Natural killer cell (primary cell): ENCODE results near the gene CRYBG1. TPM values are rescaled to one million over a fixed set of nuclear protein-coding genes. Genes with fewer than 3 reads are reported as not detected.

ENCODE experiments used
- ATAC-seq, 3 donors: fragments of 150-1000 bp in 2 of 3; fragments of 200-7000 bp in 1 of 3; cut with Tn5 transposase; 1 replicate in 1 of 3; 2 replicates in 2 of 3; pipeline ENCODE4 v1.10.0; 2021; ENCODE audit warnings: mild to moderate bottlenecking in 2 of 3, moderate library complexity in 2 of 3
- DNase-seq, 2 donors: peaks; one replicate each; pipeline versions ENCODE4 v3.0.0 to v3.0.0-alpha.2; 2013 to 2021; ENCODE audit warnings: mixed read lengths in 1 of 2
- H3K27ac ChIP-seq: one replicate; pipeline ENCODE4 v1.5.1; 2013; ENCODE audit warnings: mild to moderate bottlenecking, low read length
- H3K27me3 ChIP-seq: one replicate; pipeline ENCODE4 v1.6.1; 2013; ENCODE audit warnings: low read length; ENCODE audit not compliant: control insufficient read depth, insufficient read depth
- H3K36me3 ChIP-seq: one replicate; pipeline ENCODE4 v1.6.1; 2013; ENCODE audit warnings: low read length; ENCODE audit not compliant: control insufficient read depth, insufficient read depth
- H3K4me1 ChIP-seq: one replicate; pipeline ENCODE4 v1.6.1; 2013; ENCODE audit warnings: low read length; ENCODE audit not compliant: control insufficient read depth, insufficient read depth
- H3K4me3 ChIP-seq: one replicate; pipeline ENCODE4 v1.5.1; 2013; ENCODE audit warnings: low read length
- H3K9me3 ChIP-seq: one replicate; pipeline ENCODE4 v1.6.1; 2013; ENCODE audit warnings: low read length; ENCODE audit not compliant: control insufficient read depth, insufficient read depth
- H3K27ac Mint-ChIP-seq, 2 donors: one replicate each; pipeline ENCODE4 v1.8.0; 2022; ENCODE audit warnings: mild to moderate bottlenecking in 2 of 2, mixed read lengths in 2 of 2, moderate library complexity in 1 of 2
- H3K27me3 Mint-ChIP-seq, 2 donors: one replicate each; pipeline ENCODE4 v1.8.0; 2022; ENCODE audit warnings: low read depth in 2 of 2, mixed read lengths in 2 of 2
- H3K36me3 Mint-ChIP-seq: one replicate; pipeline ENCODE4 v1.8.0; 2022; ENCODE audit warnings: mixed read lengths
- H3K4me1 Mint-ChIP-seq, 2 donors: one replicate each; pipeline ENCODE4 v1.8.0; 2022; ENCODE audit warnings: mixed read lengths in 2 of 2
- H3K4me3 Mint-ChIP-seq: one replicate; pipeline ENCODE4 v1.8.0; 2022; ENCODE audit warnings: mild to moderate bottlenecking, moderate library complexity, mixed read lengths
- H3K9me3 Mint-ChIP-seq, 2 donors: one replicate each; pipeline ENCODE4 v1.8.0; 2022; ENCODE audit warnings: mixed read lengths in 2 of 2
- WGBS: methylation state at CpG from one replicate; pipeline ENCODE4 v1.1.7; 2013; ENCODE audit warnings: missing lambda C conversion rate; ENCODE audit not compliant: insufficient coverage; 5-methylcytosine and 5-hydroxymethylcytosine counted together
- intact Hi-C: fragments of 100-400 bp; cut with micrococcal nuclease; formaldehyde crosslinking; loops from one replicate; pipeline ENCODE4 v1.14.2; 2022
- total RNA-seq, 4 donors: library from RNA; stranded (reverse); fragments of 120-200 nt in 1 of 4; gene quantifications; one replicate each; pipeline versions ENCODE4 v1.2.3 to v1.2.4, GENCODE V29; 2013 to 2022
- TF ChIP-seq, protein P1 (sequence below): fragments of 200-600 bp; IDR thresholded peaks from one replicate; pipeline ENCODE4 v1.8.0; 2022; ENCODE audit warnings: antibody characterized with exemption

The CRYBG1 gene
- total RNA-seq, 3 donors from 2014 or later (not counting 1 experiment from before 2014, with no cell fraction given): 16.3 to 21.8 (median 17.5) TPM

DNA sequence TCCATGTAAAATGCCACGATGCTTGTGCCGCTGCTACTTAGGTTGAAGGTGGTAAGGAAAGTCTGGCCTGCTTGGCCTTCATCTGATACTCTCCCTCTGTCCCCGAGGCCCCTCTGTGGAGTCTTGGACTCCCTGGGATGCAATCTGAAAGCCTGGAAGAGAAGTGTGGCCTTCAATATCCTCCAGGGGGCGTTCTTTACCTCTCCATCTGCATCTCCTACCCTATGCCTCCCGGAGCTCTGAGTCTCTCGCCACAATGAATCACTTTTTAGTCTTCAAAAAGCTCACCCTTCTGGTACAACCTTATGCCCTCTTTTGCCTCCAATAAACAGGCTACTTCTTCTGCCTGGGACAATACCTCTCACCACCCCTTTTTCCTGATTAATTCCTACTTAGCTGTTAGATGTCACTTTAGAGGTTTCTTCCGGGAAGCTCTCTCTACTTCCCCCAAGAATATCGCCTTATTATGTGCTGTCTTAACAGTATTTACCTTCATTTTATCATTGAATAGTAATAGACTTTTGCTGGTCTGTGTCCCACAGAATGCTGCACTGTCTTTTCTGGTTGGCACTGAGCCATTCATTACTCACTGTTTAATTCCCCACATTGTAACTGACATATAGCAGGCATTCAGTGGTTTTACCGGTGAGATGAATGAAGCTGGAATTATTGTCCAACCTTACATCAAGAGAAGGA is 21.0 kb upstream of the CRYBG1 start:
- Histone ChIP-seq H3K4me1 (no peaks in the 10 kb centered on the region), H3K9me3 (no peaks in the 10 kb centered on the region), H3K27ac (no peak overlapping the region), H3K4me3 (no peak overlapping the region), H3K27me3 (peaks cover 3% of the 10 kb centered on the region), H3K36me3 (no peaks in the 10 kb centered on the region)
- H3K9me3 Mint-ChIP-seq: no peaks in the 10 kb centered on the region
- WGBS: 41% methylated on average over 9 of the region's 9 CpGs
- H3K27me3 Mint-ChIP-seq: peaks cover 25 to 43% of the 10 kb centered on the region in 2 donors
- TF ChIP-seq, protein P1, sequence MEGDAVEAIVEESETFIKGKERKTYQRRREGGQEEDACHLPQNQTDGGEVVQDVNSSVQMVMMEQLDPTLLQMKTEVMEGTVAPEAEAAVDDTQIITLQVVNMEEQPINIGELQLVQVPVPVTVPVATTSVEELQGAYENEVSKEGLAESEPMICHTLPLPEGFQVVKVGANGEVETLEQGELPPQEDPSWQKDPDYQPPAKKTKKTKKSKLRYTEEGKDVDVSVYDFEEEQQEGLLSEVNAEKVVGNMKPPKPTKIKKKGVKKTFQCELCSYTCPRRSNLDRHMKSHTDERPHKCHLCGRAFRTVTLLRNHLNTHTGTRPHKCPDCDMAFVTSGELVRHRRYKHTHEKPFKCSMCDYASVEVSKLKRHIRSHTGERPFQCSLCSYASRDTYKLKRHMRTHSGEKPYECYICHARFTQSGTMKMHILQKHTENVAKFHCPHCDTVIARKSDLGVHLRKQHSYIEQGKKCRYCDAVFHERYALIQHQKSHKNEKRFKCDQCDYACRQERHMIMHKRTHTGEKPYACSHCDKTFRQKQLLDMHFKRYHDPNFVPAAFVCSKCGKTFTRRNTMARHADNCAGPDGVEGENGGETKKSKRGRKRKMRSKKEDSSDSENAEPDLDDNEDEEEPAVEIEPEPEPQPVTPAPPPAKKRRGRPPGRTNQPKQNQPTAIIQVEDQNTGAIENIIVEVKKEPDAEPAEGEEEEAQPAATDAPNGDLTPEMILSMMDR: peak; percentile 76
- intact Hi-C loops: no loop called here
- H3K4me3 Mint-ChIP-seq: peak overlapping the region; percentile 45
- H3K27ac Mint-ChIP-seq: no peak overlapping the region
- peak; percentile 82 to 83 (median 83) for ATAC-seq
- DNase-seq: peak in 1 of 2 donors; percentile 71
- no peaks in the 10 kb centered on the region for H3K36me3 Mint-ChIP-seq
- H3K4me1 Mint-ChIP-seq: peaks cover 8 to 12% of the 10 kb centered on the region in 2 donors

DNA sequence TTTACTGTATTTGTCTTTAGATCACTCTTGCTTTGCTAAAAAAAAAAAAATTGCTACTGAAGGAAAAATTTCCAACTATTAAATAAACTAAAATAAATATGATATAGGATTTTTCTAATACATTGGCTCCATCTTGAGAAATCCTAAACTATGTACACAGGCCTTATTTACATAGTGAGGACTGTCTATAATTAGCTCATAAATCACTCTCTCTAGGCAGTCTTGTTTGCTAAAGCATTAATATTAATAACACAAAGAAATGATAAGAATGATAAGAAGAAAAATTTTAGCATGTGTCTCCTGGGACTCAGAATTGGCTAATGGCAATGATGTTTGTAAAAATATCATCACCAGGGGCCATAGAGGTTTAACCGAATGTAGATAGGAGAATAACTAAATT is 13.3 kb upstream of the CRYBG1 start:
- no peak overlapping the region for H3K27ac Mint-ChIP-seq
- ATAC-seq (no peak), DNase-seq (no peak)
- 100% methylated on average over 1 of the region's 1 CpG for WGBS
- H3K4me3 ChIP-seq: no peak overlapping the region
- no peaks in the 10 kb centered on the region for H3K36me3 ChIP-seq
- no peak overlapping the region for H3K27ac ChIP-seq
- H3K4me1 Mint-ChIP-seq: no peaks in the 10 kb centered on the region
- intact Hi-C loops: no loop called here
- H3K9me3 Mint-ChIP-seq: no peaks in the 10 kb centered on the region
- H3K27me3 ChIP-seq: no peaks in the 10 kb centered on the region
- H3K36me3 Mint-ChIP-seq: no peaks in the 10 kb centered on the region
- TF ChIP-seq, protein P1: no peak
- H3K4me3 Mint-ChIP-seq: no peak overlapping the region
- H3K4me1 ChIP-seq: no peaks in the 10 kb centered on the region
- H3K9me3 ChIP-seq: no peaks in the 10 kb centered on the region
- H3K27me3 Mint-ChIP-seq: peaks cover 23 to 31% of the 10 kb centered on the region in 2 donors

DNA sequence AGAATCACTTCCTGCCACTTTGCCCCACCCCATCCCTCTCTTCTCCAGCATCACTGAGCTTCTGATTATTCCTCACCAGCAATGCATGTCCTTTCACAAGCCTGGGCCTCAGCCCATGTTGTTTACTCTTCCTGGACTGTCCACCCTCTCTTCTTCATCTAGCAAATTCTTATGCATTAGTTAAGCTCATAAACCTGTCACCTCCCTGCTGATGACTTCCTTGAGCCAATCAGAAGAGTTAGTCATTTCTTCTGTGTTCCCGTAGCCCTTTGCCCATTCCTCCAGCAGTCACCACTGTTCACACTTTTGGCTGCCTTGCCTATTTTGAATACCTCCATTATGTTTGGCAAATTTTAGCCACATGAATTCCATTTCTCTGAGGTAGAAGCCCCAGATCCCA is 4.1 kb upstream of the CRYBG1 start:
- Histone ChIP-seq H3K27me3 (peaks cover 36% of the 10 kb centered on the region), H3K27ac (no peak overlapping the region), H3K36me3 (no peaks in the 10 kb centered on the region), H3K4me3 (no peak overlapping the region), H3K9me3 (no peaks in the 10 kb centered on the region), H3K4me1 (peaks cover 15% of the 10 kb centered on the region)
- TF ChIP-seq, protein P1: no peak
- Mint-ChIP-seq H3K9me3 (no peaks in the 10 kb centered on the region), H3K27ac (no peak overlapping the region), H3K4me1 (peaks cover 5 to 11% of the 10 kb centered on the region in 2 donors), H3K36me3 (no peaks in the 10 kb centered on the region), H3K27me3 (peaks cover 52 to 71% of the 10 kb centered on the region in 2 donors), H3K4me3 (no peak overlapping the region)
- ATAC-seq (no peak), DNase-seq (no peak)
- intact Hi-C loops: no loop called here
- WGBS: 92% methylated on average over 1 of the region's 1 CpG
